Measurements from ENCODE around the gene SYN1.

The SYN1 gene

GRCh38 chrX:47593522-47593921, 26.1 kb downstream of the SYN1 start:
- DNase-seq = no peak

GRCh38 chrX:47590984-47591383, 28.7 kb downstream of the SYN1 start:
- no peak for DNase-seq

GRCh38 chrX:47587906-47588735, 31.5 kb downstream of the SYN1 start:
- DNase-seq = no peak

- no peak for DNase-seq
These were observed 32.4 kb downstream of the SYN1 start for GRCh38 chrX:47587091-47587891.

GRCh38 chrX:47586043-47586787, 33.4 kb downstream of the SYN1 start:
- DNase-seq = no peak

- no peak for DNase-seq
These were observed 34.4 kb downstream of the SYN1 start for GRCh38 chrX:47585273-47585672.

GRCh38 chrX:47584714-47585113, 34.9 kb downstream of the SYN1 start:
- no peak for DNase-seq

GRCh38 chrX:47583240-47583861, 36.3 kb downstream of the SYN1 start:
- DNase-seq = no peak

GRCh38 chrX:47581731-47582647, 37.7 kb downstream of the SYN1 start, which contains the start of gene TIMP1:
TIMP1 (plus strand) TSS chrX:47582436; CDS start chrX:47583416, 980 bp downstream.
- DNase-seq = peak; percentile 82

- DNase-seq = no peak
These were observed 40.1 kb downstream of the SYN1 start for GRCh38 chrX:47579537-47579936.

GRCh38 chrX:47578692-47579091, 41.0 kb downstream of the SYN1 start:
- DNase-seq = no peak

- no peak for DNase-seq
These were observed 41.8 kb downstream of the SYN1 start for GRCh38 chrX:47577901-47578300.

GRCh38 chrX:47577424-47577823, 42.2 kb downstream of the SYN1 start:
- no peak for DNase-seq

GRCh38 chrX:47576021-47576898, 43.4 kb downstream of the SYN1 start:
- DNase-seq = no peak

GRCh38 chrX:47574547-47575301, 44.9 kb downstream of the SYN1 start:
- DNase-seq = no peak

GRCh38 chrX:47574076-47574546, 45.5 kb downstream of the SYN1 start:
- DNase-seq = no peak

- DNase-seq = no peak
These were observed 46.1 kb downstream of the SYN1 start for GRCh38 chrX:47573341-47574075.

GRCh38 chrX:47572773-47573340, 46.8 kb downstream of the SYN1 start:
- DNase-seq = no peak

GRCh38 chrX:47571896-47572295, 47.8 kb downstream of the SYN1 start:
- DNase-seq = no peak

Data from CD4-positive, alpha-beta T cell treated with Interleukin-12 subunit alpha and Interleukin-12 subunit beta, for 1 hour (primary cell).